MM.1S (cell line): ENCODE data around the gene NRGN.

ENCODE experiments used
- DNase-seq: peaks from one replicate; pipeline ENCODE4 v3.0.0-alpha.2; 2015
- H2AFZ ChIP-seq: fragments of 300-600 bp; sonication (generic); 2 replicates; pipeline ENCODE4 v1.6.0; 2016; ENCODE audit warnings: antibody characterized with exemption, low read length
- H3F3A ChIP-seq: fragments of 300-600 bp; sonication (generic); 2 replicates; pipeline ENCODE4 v1.6.1; 2016; ENCODE audit warnings: mild to moderate bottlenecking, antibody characterized with exemption, low read length, moderate library complexity, mixed read lengths; ENCODE audit not compliant: insufficient read depth
- H3K27ac ChIP-seq: fragments of 300-600 bp; sonication (generic); 2 replicates; pipeline ENCODE4 v1.5.1; 2016; ENCODE audit warnings: mild to moderate bottlenecking, low read length
- H3K27me3 ChIP-seq: fragments of 300-600 bp; sonication (generic); replicated peaks from 2 replicates; pipeline ENCODE4 v1.6.0; 2016; ENCODE audit warnings: low read length; ENCODE audit not compliant: insufficient read depth
- H3K36me3 ChIP-seq: fragments of 300-600 bp; sonication (generic); replicated peaks from 2 replicates; pipeline ENCODE4 v1.6.1; 2016; ENCODE audit warnings: mild to moderate bottlenecking, low read length, mixed read lengths; ENCODE audit not compliant: insufficient read depth
- H3K4me1 ChIP-seq: fragments of 300-600 bp; sonication (generic); 2 replicates; pipeline ENCODE4 v1.6.1; 2016; ENCODE audit warnings: low read length, mixed read lengths
- H3K4me2 ChIP-seq: fragments of 300-600 bp; sonication (generic); 2 replicates; pipeline ENCODE4 v1.6.0; 2016; ENCODE audit warnings: low read depth, low read length
- H3K4me3 ChIP-seq: fragments of 300-600 bp; sonication (generic); 2 replicates; pipeline ENCODE4 v1.5.1; 2016; ENCODE audit warnings: low read length, mixed read lengths
- H3K79me2 ChIP-seq: fragments of 300-600 bp; sonication (generic); 2 replicates; pipeline ENCODE4 v1.6.1; 2016; ENCODE audit warnings: mixed run types, low read length, mixed read lengths
- H3K9ac ChIP-seq: fragments of 300-600 bp; sonication (generic); 2 replicates; pipeline ENCODE4 v1.6.1; 2016; ENCODE audit warnings: low read length, mixed read lengths
- H3K9me2 ChIP-seq: fragments of 300-600 bp; sonication (generic); replicated peaks from 2 replicates; pipeline ENCODE4 v1.6.1; 2016; ENCODE audit warnings: mild to moderate bottlenecking, low read length, mixed read lengths; ENCODE audit not compliant: insufficient read depth
- H3K9me3 ChIP-seq: fragments of 300-600 bp; sonication (generic); replicated peaks from 2 replicates; pipeline ENCODE4 v1.6.1; 2016; ENCODE audit warnings: mild to moderate bottlenecking, low read length, mixed read lengths; ENCODE audit not compliant: insufficient read depth
- H4K20me1 ChIP-seq: fragments of 300-600 bp; sonication (generic); 2 replicates; pipeline ENCODE4 v1.6.1; 2016; ENCODE audit warnings: mild to moderate bottlenecking, low read length, moderate library complexity, mixed read lengths; ENCODE audit not compliant: insufficient read depth
- CTCF ChIP-seq: fragments of 300-600 bp; sonication (generic); IDR thresholded peaks from 2 replicates; pipeline ENCODE4 v1.5.1; 2016; ENCODE audit warnings: antibody characterized with exemption, low read length, mixed read lengths
- EZH2 ChIP-seq: fragments of 300-600 bp; sonication (generic); optimal IDR thresholded peaks from 2 replicates; pipeline ENCODE3; 2017; ENCODE audit warnings: low read depth, mild to moderate bottlenecking, antibody characterized with exemption, low read length, mixed read lengths
- EZH2phosphoT487 ChIP-seq: fragments of 300-600 bp; sonication (generic); IDR thresholded peaks from 2 replicates; pipeline ENCODE4 v1.6.1; 2018; ENCODE audit warnings: antibody characterized with exemption, low read length

The NRGN gene

GRCh38 chr11:124700028-124700427, 39.7 kb upstream of the NRGN start:
- H3F3A ChIP-seq = no peaks in the 10 kb centered on the region
- H3K27me3 ChIP-seq = no peaks in the 10 kb centered on the region
- DNase-seq = no peak
- no peaks in the 10 kb centered on the region for H4K20me1 ChIP-seq
- no peak overlapping the region for H3K9ac ChIP-seq
- H3K36me3 ChIP-seq = no peaks in the 10 kb centered on the region
- no peak overlapping the region for H3K4me3 ChIP-seq
- H3K9me3 ChIP-seq = no peaks in the 10 kb centered on the region
- no peak overlapping the region for H3K27ac ChIP-seq
- TF ChIP-seq EZH2phosphoT487 = no peak
- no peak for TF ChIP-seq CTCF
- TF ChIP-seq EZH2 = no peak
- H3K79me2 ChIP-seq = no peaks in the 10 kb centered on the region
- no peak overlapping the region for H2AFZ ChIP-seq
- no peaks in the 10 kb centered on the region for H3K9me2 ChIP-seq
- no peak overlapping the region for H3K4me2 ChIP-seq
- no peaks in the 10 kb centered on the region for H3K4me1 ChIP-seq

GRCh38 chr11:124707829-124708228, 31.9 kb upstream of the NRGN start:
- Histone ChIP-seq H3K9me2 (no peaks in the 10 kb centered on the region), H3K27me3 (no peaks in the 10 kb centered on the region), H3K79me2 (no peaks in the 10 kb centered on the region), H3K9me3 (no peaks in the 10 kb centered on the region), H4K20me1 (no peaks in the 10 kb centered on the region), H3K4me2 (no peak overlapping the region), H3F3A (no peaks in the 10 kb centered on the region), H3K4me1 (no peaks in the 10 kb centered on the region), H3K4me3 (no peak overlapping the region), H3K9ac (no peak overlapping the region), H3K36me3 (no peaks in the 10 kb centered on the region), H2AFZ (no peak overlapping the region), H3K27ac (no peak overlapping the region)
- TF ChIP-seq EZH2 = no peak
- no peak for TF ChIP-seq CTCF
- TF ChIP-seq EZH2phosphoT487 = no peak
- DNase-seq = no peak

GRCh38 chr11:124712392-124712791, 27.4 kb upstream of the NRGN start:
- Histone ChIP-seq H3F3A (no peaks in the 10 kb centered on the region), H3K4me1 (no peaks in the 10 kb centered on the region), H3K4me2 (no peak overlapping the region), H2AFZ (no peak overlapping the region), H3K4me3 (no peak overlapping the region), H3K9me3 (no peaks in the 10 kb centered on the region), H3K27ac (no peak overlapping the region), H3K79me2 (no peaks in the 10 kb centered on the region), H3K36me3 (no peaks in the 10 kb centered on the region), H3K9ac (no peak overlapping the region), H3K9me2 (no peaks in the 10 kb centered on the region), H4K20me1 (no peaks in the 10 kb centered on the region), H3K27me3 (no peaks in the 10 kb centered on the region)
- no peak for DNase-seq
- TF ChIP-seq EZH2phosphoT487 (no peak), CTCF (no peak), EZH2 (no peak)
